HFF-Myc (cell line): Measurements from ENCODE around the gene CCDC92.

Experiments
- DNase-seq: peaks from one replicate; pipeline ENCODE4 v3.0.0-alpha.2; 2011; ENCODE audit warnings: low read depth; ENCODE audit errors: extremely low read depth
- H3K4me3 ChIP-seq: replicated peaks from 2 replicates; pipeline ENCODE4 v1.5.1; 2011; ENCODE audit warnings: low read depth, mild to moderate bottlenecking, control low read depth, low read length
- TF ChIP-seq, protein P1 (sequence below): IDR thresholded peaks from 2 replicates; pipeline ENCODE4 v1.5.1; 2012; ENCODE audit warnings: mild to moderate bottlenecking, low read depth, low read length, control low read depth; ENCODE audit errors: missing control alignments

The CCDC92 gene

DNA sequence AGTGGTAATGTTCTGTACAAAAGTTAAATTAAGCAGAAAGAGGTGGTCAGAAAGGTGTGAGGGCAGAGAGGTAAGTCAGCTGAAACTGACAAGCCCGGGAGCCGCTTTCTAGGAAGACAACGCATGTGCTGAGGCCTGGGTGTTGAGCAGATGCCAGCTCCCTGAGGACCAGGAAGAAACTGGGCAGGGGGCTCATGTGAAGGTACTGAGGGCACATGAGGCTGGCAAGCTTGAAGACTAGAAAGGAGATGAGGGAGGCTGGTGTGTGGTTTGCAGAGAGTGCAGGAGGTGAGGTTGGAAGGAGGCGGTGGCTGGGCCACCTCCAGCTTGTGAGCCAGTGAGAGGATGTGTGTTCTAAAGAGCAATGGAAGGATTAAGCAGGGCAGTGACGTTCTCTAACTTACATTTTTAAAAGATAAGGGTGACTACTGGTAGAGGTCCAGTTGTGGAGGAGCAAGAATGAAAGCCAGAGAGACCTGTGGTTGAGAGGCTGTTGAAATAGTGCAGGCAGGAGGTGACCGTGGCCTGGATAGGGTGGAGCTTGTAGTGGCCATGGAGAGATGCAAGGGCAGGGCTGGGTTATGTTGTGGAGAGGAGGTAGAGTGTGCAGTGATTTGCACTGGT lies 29.5 kb upstream of the CCDC92 start:
- H3K4me3 ChIP-seq = no peak overlapping the region
- DNase-seq = no peak
- TF ChIP-seq, protein P1, sequence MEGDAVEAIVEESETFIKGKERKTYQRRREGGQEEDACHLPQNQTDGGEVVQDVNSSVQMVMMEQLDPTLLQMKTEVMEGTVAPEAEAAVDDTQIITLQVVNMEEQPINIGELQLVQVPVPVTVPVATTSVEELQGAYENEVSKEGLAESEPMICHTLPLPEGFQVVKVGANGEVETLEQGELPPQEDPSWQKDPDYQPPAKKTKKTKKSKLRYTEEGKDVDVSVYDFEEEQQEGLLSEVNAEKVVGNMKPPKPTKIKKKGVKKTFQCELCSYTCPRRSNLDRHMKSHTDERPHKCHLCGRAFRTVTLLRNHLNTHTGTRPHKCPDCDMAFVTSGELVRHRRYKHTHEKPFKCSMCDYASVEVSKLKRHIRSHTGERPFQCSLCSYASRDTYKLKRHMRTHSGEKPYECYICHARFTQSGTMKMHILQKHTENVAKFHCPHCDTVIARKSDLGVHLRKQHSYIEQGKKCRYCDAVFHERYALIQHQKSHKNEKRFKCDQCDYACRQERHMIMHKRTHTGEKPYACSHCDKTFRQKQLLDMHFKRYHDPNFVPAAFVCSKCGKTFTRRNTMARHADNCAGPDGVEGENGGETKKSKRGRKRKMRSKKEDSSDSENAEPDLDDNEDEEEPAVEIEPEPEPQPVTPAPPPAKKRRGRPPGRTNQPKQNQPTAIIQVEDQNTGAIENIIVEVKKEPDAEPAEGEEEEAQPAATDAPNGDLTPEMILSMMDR = no peak

DNA sequence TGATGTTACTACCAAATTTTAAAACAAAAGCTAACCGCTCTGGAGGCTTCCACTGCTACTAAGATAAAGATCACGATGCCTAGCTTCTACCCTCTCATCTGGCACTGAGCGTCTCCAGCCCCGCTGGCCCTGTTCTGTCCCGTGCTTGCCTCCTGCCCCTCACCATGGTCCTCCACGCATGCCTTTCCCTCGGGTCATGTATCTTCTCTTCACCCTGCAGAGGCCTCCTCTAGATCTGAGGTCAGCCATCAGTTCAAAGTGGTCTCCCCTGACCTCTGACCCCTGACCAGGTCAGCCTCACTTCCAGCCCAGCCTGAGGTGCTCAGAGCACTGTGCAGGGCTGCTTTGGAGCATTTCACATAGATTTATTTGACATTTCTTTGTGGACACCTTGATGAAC lies 28.7 kb upstream of the CCDC92 start:
- DNase-seq = no peak
- TF ChIP-seq, protein P1 = no peak
- no peak overlapping the region for H3K4me3 ChIP-seq

DNA sequence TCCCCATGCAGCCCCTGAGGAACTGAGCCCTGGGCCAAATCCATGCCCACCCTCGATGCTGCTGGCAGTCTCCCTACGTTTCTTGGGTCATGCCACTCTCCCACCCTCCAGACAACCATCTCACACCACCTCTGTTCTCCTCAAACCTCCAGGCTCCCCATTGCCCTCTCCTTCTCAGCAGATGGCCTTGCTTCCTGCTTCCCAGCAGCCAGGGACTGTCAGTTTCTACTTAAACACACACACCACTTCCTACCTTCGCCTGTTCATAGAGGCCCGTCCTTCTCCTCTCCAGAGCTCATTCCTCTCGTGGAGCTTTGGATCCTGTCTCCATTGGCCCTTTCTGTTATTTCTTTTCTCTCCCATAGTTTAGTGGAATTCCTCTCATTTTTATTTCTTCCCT lies 27.5 kb upstream of the CCDC92 start:
- no peak overlapping the region for H3K4me3 ChIP-seq
- TF ChIP-seq, protein P1 = no peak
- DNase-seq = no peak

DNA sequence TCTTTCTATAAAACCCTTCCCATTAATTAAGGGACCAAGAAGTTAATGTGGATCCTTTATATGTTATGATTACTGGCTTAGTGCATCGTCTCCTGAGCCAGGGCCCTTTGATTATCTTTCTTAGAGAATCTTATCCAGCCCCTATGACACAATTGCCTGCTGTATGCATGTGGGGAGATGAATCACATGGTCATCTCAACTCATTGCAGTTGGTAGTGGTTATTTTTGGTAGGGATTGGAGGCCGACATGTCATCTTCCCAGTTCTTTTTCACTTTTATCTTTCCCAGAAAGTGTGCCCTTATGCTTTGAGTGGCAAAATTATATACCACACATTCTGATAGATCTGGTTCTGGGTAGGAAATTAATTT lies 26.3 kb upstream of the CCDC92 start:
- no peak for DNase-seq
- H3K4me3 ChIP-seq = no peak overlapping the region
- TF ChIP-seq, protein P1 = no peak

DNA sequence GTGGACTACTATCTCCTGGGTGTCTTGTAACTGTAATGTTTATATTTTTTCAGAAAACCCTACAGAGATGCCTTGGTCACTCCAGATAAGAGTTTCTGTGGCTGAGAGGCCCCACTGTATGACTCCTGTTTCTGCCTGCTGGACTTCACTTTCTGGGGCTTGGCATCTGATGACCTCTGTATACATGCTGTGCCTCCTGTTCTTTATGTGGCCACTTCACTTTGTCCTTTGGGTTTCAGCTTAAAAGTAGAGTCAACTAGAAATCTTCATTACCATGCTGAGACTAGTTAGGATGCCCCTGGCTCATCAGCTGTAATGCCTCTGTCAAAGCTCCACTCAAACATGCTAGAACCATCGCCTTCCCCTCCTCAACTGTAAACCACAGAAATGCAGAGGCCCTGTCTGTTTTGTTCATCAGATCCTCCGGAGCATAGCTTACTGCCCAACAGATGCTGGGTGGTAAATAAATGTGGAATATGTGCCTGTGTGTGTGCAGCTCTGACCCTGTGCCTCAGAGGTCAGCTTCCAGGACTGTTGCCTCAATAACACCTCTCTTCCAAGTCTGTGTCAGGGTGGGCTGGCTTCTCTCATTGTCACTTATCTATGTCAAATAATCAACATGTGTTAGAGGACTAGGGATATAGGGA lies 25.8 kb upstream of the CCDC92 start:
- H3K4me3 ChIP-seq = no peak overlapping the region
- DNase-seq = no peak
- TF ChIP-seq, protein P1 = no peak

DNA sequence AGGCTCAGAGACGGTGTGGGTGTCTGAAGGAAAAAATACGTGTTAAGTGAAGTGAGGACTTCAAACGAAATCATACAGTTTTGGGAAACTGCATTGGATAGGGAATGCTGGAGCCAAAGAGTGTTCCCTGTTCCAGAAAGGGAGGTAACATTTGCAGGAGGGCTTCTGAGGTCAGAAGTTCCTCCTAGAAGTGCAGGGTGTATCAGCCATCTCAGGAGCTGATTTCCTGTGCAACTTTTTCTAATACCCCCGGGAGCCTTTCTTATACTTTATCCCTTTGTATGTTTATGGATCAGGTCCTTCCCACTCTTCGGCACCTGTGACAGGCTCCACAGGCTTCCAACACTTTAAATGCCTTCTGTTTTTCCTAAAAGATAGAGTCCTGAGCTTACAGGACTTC lies 25.3 kb upstream of the CCDC92 start:
- no peak overlapping the region for H3K4me3 ChIP-seq
- TF ChIP-seq, protein P1 = no peak
- DNase-seq = no peak
